NCI-H2227 (cell line): Measurements from ENCODE around the gene TOX2.

ENCODE experiments used
- DNase-seq: peaks from one replicate; lab custom pipeline; 2025; ENCODE audit not compliant: unreplicated experiment; lab: John Stamatoyannopoulos, UW

Gene TOX2

GRCh38 chr20:44016525-44016924, 101.9 kb downstream of the TOX2 start:
- no peak for DNase-seq

DNA sequence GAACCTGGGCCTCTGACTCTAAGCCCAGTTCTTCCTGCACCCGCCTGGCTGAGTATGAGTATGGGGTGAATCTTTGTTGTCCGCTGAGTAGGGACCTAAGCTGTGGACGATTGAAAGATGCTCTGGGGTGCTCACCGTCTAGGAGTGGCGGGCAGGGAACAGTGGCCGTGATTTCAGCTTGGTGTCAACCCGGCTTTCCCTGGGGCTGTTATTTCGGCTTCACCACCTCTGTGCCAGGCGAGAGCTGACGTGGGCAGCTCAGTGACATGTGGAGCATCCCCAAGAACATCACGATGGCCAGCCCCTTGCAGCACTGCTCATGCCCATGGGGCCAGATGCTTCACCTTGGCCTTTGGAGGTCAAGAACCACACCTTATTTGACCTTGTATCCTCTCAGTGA, 102.6 kb downstream of the TOX2 start:
- no peak for DNase-seq

DNA sequence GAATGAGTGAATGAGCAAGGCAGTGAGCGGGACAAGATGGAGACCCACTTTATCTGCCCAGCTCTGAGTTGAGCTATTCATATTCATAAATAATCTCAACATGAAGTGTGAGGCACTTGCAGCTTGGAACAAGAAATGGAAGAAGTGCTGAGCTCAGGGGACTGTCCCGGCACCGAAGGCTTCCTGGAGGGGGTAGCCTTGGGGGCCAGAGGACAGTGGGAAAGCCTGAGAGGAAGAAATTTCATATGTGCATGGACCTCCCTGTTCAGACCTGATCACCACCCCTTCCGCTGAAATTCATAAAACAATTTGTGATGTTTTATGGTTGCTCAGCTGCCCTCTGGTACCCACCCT, 103.2 kb downstream of the TOX2 start:
- DNase-seq = no peak

DNA sequence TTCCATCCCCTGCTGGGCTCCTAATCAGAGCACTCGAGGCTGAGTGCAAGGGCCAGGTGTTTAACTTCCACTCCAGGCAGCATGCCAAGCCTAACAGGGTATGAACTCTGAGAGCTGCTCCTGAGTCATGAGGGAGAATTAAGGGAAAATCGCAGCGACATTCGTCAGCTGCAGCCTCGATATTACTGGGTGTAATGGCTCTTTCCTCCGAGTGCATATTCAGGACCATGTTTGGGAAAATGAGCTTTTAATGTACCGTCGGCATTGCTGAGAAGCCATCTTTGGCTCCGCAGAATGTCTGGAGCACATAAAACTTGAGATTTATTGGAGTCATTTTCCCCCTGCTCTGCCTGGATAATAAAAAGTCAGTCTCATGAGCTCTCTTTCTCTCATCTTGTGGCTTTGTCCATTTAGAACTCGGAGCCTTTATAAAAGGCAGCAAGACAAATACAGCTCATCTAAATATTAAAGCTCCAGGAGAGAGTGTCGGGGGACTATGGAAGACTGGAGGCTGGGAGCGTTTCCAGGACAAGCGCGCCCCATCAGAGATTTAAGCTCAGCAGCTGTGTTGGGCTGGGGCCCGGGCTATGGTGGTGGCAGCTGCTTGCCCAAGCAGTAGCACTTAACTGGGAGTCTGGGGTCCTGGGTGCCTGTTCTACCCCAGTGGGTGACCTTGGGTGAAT, 103.7 kb downstream of the TOX2 start:
- peak; percentile 92 for DNase-seq

DNA sequence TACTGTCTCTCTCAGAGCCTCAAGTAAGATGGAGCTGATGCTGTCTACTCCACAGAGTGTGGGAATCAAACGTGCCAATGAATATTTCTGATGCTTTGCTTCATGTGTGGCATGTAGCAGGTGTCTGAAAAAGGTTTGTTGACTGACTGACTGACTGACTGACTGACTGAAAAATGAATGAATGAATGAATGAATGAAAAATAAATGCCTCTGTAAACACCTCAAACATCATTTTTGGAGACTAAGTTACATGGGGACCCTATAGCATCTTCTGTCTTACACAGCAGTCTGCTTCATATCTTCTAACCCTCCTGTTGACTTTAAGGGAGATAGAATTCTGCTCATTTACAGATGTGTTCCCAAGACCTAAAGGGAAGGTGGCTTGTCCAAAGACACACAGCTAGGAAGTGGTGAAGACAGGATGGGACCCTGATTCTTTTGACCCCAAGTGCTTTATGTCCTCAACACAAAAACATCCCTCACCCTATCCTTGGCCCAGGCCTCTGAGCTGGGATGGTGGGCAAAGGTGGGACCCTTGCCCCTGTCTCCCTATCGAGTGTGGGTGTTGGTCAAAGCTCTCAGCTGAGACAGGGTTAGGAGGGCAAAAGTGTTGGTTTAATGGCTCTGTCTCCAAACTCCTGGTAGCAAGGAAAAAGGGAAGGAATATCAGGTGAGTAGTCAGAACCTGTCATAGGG, 104.4 kb downstream of the TOX2 start:
- no peak for DNase-seq

- DNase-seq = no peak
These were observed 105.1 kb downstream of the TOX2 start for GRCh38 chr20:44019638-44020335.

- DNase-seq = no peak
These were observed 105.9 kb downstream of the TOX2 start for GRCh38 chr20:44020406-44021148.

- no peak for DNase-seq
These were observed 106.5 kb downstream of the TOX2 start for GRCh38 chr20:44021186-44021585.

DNA sequence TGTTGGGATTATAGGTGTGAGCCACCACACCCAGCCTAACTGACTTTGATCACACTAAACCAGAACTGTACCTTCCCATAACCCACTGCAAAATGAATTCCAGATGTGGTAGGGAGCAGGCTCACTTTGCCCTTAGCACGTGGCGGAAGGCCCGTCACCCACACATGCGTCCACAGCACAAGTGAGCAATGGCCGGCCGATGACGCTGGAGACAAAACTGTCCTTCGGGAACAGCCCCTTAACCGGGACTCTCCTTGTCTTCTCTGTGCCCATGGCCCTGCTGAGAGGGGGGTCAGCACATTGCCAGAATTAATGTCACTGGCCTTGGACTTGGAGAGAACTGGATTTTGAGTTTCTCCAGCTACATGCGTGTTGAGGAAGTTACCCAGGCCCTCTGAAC, 107.2 kb downstream of the TOX2 start:
- no peak for DNase-seq

DNA sequence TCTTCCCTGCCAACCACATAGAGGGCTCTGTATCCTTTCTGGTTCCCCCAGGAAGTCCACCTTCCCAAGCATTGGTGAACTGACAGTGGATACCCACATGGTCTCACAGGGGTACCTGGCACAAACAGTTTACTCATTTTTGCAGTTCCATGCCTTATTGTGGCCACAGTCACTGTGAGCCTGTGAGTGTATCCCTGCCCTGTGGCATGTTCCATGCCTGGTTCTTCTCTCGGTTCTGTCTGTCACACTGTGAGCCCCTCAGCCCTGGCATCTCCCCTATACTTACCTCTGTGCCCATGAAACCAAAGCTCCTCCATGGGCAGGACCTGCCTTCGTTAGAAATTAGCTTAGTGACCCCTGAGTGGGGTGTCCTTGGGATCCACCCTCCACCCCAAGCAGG, 107.8 kb downstream of the TOX2 start:
- DNase-seq = no peak

DNA sequence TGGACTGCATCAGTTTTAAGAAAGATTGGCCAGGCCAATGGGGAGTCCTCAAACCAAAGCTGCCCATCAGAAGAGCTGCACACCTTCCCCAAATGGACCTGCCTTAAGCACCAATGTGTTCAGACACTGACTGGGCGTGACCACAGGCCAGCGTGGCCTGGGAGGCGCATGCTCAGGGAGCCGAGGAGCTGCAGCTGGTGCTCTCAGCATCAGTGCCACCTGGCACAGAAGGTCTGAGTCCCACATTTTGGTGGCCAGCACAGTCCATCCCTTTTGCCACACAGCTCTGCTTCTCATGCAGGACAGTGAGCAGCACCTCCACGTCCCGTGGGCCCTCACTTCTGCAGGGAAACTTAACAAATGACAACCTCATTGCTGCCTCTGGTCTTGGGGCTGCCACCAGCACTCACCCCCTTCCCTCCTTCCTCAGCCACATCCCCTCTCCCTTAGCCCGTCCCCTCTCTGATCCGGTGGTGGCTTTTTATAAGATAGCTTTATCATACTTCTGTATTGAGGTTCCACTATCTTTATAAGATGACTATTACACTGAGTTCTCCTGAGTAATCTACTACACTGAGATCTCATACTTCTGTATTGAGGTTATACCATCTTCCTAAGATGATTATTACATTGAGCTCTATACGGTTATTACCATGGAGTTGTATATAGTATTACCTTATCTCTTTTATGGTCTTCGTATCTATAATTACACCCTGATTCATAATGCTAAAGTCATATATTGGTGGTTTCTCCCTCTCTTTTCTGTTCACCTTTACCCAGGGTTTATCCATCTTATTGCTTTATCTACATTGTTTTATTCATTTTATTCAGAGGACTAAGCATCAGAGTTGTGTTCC, 109.1 kb downstream of the TOX2 start:
- DNase-seq = no peak

- DNase-seq = peak; percentile 13
These were observed 110.3 kb downstream of the TOX2 start for GRCh38 chr20:44024820-44025580.

- DNase-seq = no peak
These were observed 111.1 kb downstream of the TOX2 start for GRCh38 chr20:44025756-44026155.

GRCh38 chr20:44026647-44027342, 112.1 kb downstream of the TOX2 start:
- DNase-seq = no peak

DNA sequence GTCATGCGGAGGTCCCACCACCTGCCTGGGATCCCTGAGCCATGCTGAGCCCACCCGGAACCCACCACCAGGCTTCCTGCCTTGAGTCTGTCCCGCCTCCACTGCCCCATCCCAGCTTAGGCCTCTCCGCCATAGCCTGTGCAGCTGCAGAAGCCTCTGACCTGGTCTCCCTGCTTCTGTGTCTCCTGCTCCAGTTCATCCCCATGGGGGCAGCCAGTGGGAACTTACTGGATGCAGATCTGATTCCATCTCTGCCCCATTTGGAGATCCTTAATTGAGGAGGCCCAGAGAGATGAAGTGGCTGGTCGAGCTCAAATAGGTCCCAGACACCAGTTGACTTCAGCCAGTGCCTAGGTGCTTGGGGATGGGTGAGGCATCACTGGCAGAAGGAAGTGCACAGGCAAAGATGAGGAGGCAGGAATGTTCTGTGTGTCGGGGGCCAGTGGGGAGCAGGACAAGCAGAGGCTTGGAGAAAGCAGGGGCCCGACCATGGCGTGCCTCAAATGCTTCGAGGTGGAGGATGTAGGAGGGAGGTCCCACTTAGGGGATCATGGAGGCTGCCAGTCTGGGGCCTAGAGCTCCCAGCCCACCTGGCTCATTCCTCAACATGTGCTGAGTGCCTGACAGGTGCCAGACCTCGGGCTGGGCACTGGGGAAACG, 112.8 kb downstream of the TOX2 start:
- DNase-seq = no peak

DNA sequence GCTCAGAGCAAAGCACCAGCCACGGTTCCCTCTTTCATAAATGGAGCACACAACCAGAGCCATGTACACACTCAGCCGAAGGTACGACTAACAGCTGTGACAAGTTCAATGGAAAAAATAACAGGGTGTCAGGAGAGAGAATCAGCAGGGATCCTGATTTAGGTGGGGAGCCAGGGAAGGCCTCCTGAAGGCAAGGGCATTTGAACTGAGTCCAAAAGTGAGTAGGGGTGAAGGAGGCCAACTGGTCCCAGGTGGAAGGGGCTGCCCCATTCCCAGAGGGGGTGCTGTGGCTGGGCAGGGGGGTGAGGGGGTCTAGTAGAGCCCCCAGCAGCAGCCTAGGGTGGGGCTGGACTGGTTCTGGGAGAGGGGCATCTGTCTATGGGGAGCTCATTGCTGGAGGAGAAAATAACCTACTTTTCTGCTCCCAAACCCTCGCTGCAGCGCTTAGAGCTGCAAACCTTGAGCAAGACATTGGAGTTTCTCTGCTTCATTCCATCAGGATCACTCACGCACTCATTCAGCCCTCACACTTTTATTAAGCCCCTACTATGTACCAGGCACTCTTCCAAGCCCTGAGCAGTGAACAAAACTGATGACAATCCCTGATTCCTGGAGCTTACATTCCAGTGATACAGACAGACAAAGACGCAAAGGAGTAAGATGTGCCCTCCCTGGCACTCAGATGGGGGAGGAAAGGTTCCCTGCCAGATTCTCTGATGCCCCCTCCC, 113.5 kb downstream of the TOX2 start:
- DNase-seq = no peak

DNA sequence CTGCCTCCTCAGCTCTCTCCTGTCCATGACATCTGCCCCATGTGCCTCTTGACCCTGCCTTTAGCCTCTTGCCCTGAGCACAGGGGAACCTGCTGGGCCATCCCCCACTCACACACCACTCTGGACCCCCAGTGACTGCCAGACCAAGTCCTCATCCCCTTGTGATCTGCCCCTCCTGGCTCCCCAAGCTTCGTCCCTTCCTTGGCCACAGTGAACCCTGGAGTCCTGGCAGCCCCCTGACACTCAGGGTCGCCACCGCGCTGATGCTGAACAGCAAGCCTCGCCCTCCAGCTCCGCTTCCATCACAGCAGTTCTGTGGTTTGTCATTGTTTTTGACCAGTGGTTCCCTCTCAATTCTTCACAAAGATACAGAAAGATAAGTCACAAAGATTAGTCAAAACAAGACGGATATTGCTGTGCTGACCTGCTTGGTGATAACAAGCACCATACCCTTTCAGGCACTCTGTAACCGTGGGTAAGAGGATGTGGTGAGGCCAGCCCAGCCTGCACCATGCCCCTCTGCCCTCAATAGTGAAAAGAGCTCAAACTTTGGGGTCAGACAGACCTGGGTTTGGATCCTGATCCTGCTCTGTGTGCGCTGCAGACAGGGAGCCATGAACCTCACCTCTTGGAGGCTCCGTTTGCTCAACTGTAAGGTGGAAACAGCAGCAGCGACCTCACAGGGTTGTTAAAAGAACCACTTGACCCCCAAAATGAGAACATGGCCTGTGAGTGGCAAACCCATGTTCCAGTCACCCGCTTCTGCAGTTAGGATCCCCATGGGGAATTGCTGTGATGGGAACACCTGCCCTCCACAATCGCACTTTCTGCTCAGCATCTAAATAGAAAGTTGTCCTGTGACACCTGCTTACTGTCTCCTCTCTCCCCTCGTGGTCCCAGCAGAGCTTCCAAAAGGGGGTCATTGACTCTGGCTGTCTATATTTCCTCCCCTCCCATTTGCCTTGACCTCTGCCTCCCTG, 114.5 kb downstream of the TOX2 start:
- DNase-seq = no peak
